MCF 10A (cell line): ENCODE results near the gene ADAMTS16. TPM values are rescaled to one million over a fixed set of nuclear protein-coding genes. Genes with fewer than 3 reads are reported as not detected.

Experiments used
- BruUV-seq: library from RNA; stranded (reverse); fragments of 400-500 nt; replicated peaks from 2 replicates; lab custom pipeline; 2021; lab: Mats Ljungman, UMichigan
- CTCF ChIA-PET: fragments of 300-600 bp; sonication (Branson Sonifier 250); formaldehyde crosslinking; extraction: SDS; loops from one replicate; lab custom pipeline; 2021; ENCODE audit warnings: antibody characterized with exemption, inconsistent platforms; lab: Yijun Ruan, JAX
- POLR2A ChIA-PET: fragments of 300-600, 350-650 bp; sonication (Branson Sonifier 250); formaldehyde crosslinking; extraction: SDS; loops from one replicate; lab custom pipeline; 2020; ENCODE audit warnings: antibody characterized with exemption, inconsistent platforms; lab: Yijun Ruan, JAX
- DNase-seq: peaks from one replicate; pipeline ENCODE4 v3.0.0-alpha.2; 2018; ENCODE audit not compliant: unreplicated experiment
- H3K27ac Mint-ChIP-seq: one replicate; pipeline ENCODE4 v1.8.0; 2022; ENCODE audit warnings: mild to moderate bottlenecking, low read depth, mixed read lengths; ENCODE audit not compliant: unreplicated experiment
- H3K27me3 Mint-ChIP-seq: one replicate; pipeline ENCODE4 v1.8.0; 2022; ENCODE audit warnings: mixed read lengths; ENCODE audit not compliant: insufficient read depth, unreplicated experiment
- H3K36me3 Mint-ChIP-seq: one replicate; pipeline ENCODE4 v1.8.0; 2022; ENCODE audit warnings: mild to moderate bottlenecking, moderate library complexity, mixed read lengths; ENCODE audit not compliant: insufficient read depth, unreplicated experiment
- H3K4me1 Mint-ChIP-seq: one replicate; pipeline ENCODE4 v1.8.0; 2022; ENCODE audit warnings: mixed read lengths; ENCODE audit not compliant: insufficient read depth, unreplicated experiment
- H3K4me3 Mint-ChIP-seq: one replicate; pipeline ENCODE4 v1.8.0; 2022; ENCODE audit warnings: mild to moderate bottlenecking, moderate library complexity, mixed read lengths; ENCODE audit not compliant: unreplicated experiment
- H3K9me3 Mint-ChIP-seq: one replicate; pipeline ENCODE4 v1.8.0; 2022; ENCODE audit warnings: mixed read lengths; ENCODE audit not compliant: unreplicated experiment
- CTCF ChIP-seq: fragments of 200-600 bp; IDR thresholded peaks from one replicate; pipeline ENCODE4 v1.8.0; 2022; ENCODE audit warnings: antibody characterized with exemption, mild to moderate bottlenecking; ENCODE audit not compliant: unreplicated experiment
- intact Hi-C: fragments of 100-400 bp; cut with micrococcal nuclease; formaldehyde crosslinking; loops from 2 replicates; pipeline ENCODE4 v1.14.1; 2022
- total RNA-seq: library from RNA; stranded (reverse); gene quantifications from 2 replicates; pipeline ENCODE4 v1.2.3, GENCODE V29; 2022

Gene ADAMTS16
- total RNA-seq, 1 experiment from 2014 or later, result not detected

- ChIA-PET CTCF (no interaction called here), POLR2A (no interaction called here)
- H3K27ac Mint-ChIP-seq, result no peak overlapping the region
- no peak overlapping the region for H3K4me3 Mint-ChIP-seq
- no peak for DNase-seq
- H3K4me1 Mint-ChIP-seq, result peaks cover 2% of the 10 kb centered on the region
- no peak for TF ChIP-seq CTCF
- BruUV-seq, result no TSS peak
- intact Hi-C loops, result no loop called here
- no peaks in the 10 kb centered on the region for H3K9me3 Mint-ChIP-seq
- H3K27me3 Mint-ChIP-seq, result no peaks in the 10 kb centered on the region
- no peaks in the 10 kb centered on the region for H3K36me3 Mint-ChIP-seq
Measured at GRCh38 chr5:5356765-5357164, 216.6 kb downstream of the ADAMTS16 start.

- Mint-ChIP-seq H3K27me3 (no peaks in the 10 kb centered on the region), H3K4me3 (no peak overlapping the region), H3K36me3 (no peaks in the 10 kb centered on the region), H3K27ac (no peak overlapping the region), H3K4me1 (no peaks in the 10 kb centered on the region), H3K9me3 (no peaks in the 10 kb centered on the region)
- ChIA-PET CTCF (interaction anchor here (0.7 kb wide), 1 partner anchor 767 kb away, joined by 4 read pairs; no protein-coding TSS in a partner anchor), POLR2A (no interaction called here)
- no peak for TF ChIP-seq CTCF
- DNase-seq, result no peak
- BruUV-seq, result no TSS peak
- intact Hi-C loops, result no loop called here
Measured at GRCh38 chr5:5359618-5360017, 219.5 kb downstream of the ADAMTS16 start.

GRCh38 chr5:5360363-5360940 is 220.3 kb downstream of the ADAMTS16 start:
- DNase-seq, result no peak
- ChIA-PET POLR2A (no interaction called here), CTCF (no interaction called here)
- no peak overlapping the region for H3K4me3 Mint-ChIP-seq
- intact Hi-C loops, result no loop called here
- TF ChIP-seq CTCF, result no peak
- no TSS peak for BruUV-seq
- H3K27ac Mint-ChIP-seq, result no peak overlapping the region
- H3K36me3 Mint-ChIP-seq, result no peaks in the 10 kb centered on the region
- H3K9me3 Mint-ChIP-seq, result no peaks in the 10 kb centered on the region
- H3K27me3 Mint-ChIP-seq, result no peaks in the 10 kb centered on the region
- H3K4me1 Mint-ChIP-seq, result no peaks in the 10 kb centered on the region

- no peak for TF ChIP-seq CTCF
- intact Hi-C loops, result no loop called here
- H3K36me3 Mint-ChIP-seq, result no peaks in the 10 kb centered on the region
- no TSS peak for BruUV-seq
- no peaks in the 10 kb centered on the region for H3K9me3 Mint-ChIP-seq
- no peaks in the 10 kb centered on the region for H3K27me3 Mint-ChIP-seq
- ChIA-PET CTCF (interaction anchor here (1.0 kb wide), 1 partner anchor 221 kb away, joined by 3 read pairs; the partner anchor contains the start of gene ADAMTS16), POLR2A (no interaction called here)
- H3K4me3 Mint-ChIP-seq, result no peak overlapping the region
- H3K27ac Mint-ChIP-seq, result no peak overlapping the region
- DNase-seq, result no peak
- no peaks in the 10 kb centered on the region for H3K4me1 Mint-ChIP-seq
Measured at GRCh38 chr5:5360941-5361520, 220.9 kb downstream of the ADAMTS16 start.
